Measurements from ENCODE around the gene SUN3. TPM values are rescaled to one million over a fixed set of nuclear protein-coding genes. Genes with fewer than 3 reads are reported as not detected.
A peak's percentile ranks its signal among the peaks of the same experiment; 100 is the strongest.

Gene SUN3
- total RNA-seq, 4 donors from 2014 or later, result not detected

- TF ChIP-seq CTCF (IDR thresholded peaks at IDR 0.05) (no peak), POLR2A (IDR thresholded peaks at IDR 0.05) (no peak)
- intact Hi-C loops (cut with DNase I; ENCODE audit: low total_unique reads), result no loop called here
- no peak for DNase-seq (ENCODE audit: low spot score in 2 of 2)
- no peak overlapping the region for H3K4me3 ChIP-seq (ENCODE audit: low read depth, poor library complexity, severe bottlenecking)
- WGBS, 2 donors, result 91 to 92% methylated on average over 18 of the region's 18 CpGs
Observed at GRCh38 chr7:48040944-48041652, 12.2 kb upstream of the SUN3 start.

GRCh38 chr7:48038815-48039506 is 10.1 kb upstream of the SUN3 start:
- intact Hi-C loops (cut with DNase I; ENCODE audit: low total_unique reads), result no loop called here

GRCh38 chr7:48035967-48036478 is 7.1 kb upstream of the SUN3 start:
- H3K4me3 ChIP-seq (ENCODE audit: low read depth, poor library complexity, severe bottlenecking), result peak overlapping the region; percentile 7
- TF ChIP-seq POLR2A (IDR thresholded peaks at IDR 0.05) (no peak), CTCF (IDR thresholded peaks at IDR 0.05) (no peak)
- WGBS, 2 donors, result 1 to 4% methylated on average over 30 to 40 of the region's 42 CpGs
- intact Hi-C loops (cut with DNase I; ENCODE audit: low total_unique reads), result no loop called here
- DNase-seq (ENCODE audit: low spot score in 2 of 2), result no peak

More at GRCh38 chr7:48038815-48039506, 10.1 kb upstream of the SUN3 start:
- no peak for DNase-seq (ENCODE audit: low spot score in 2 of 2)
- TF ChIP-seq POLR2A (IDR thresholded peaks at IDR 0.05), result no peak
- H3K4me3 ChIP-seq (ENCODE audit: low read depth, poor library complexity, severe bottlenecking), result no peak overlapping the region
- 61 to 63% methylated on average over 5 of the region's 5 CpGs for WGBS, 2 donors

GRCh38 chr7:48035301-48035966 is 6.5 kb upstream of the SUN3 start, which contains the start of gene C7orf57:
C7orf57 (plus strand) TSS chr7:48035543; CDS start chr7:48036309, 766 bp downstream.
- TF ChIP-seq CTCF (IDR thresholded peaks at IDR 0.05), result no peak
- no peak for TF ChIP-seq POLR2A (IDR thresholded peaks at IDR 0.05)

GRCh38 chr7:48033922-48034321 is 5.0 kb upstream of the SUN3 start:
- no peak for DNase-seq (ENCODE audit: low spot score in 2 of 2)
- WGBS, 2 donors, result 75 to 80% methylated on average over 5 of the region's 5 CpGs
- H3K4me3 ChIP-seq (ENCODE audit: low read depth, poor library complexity, severe bottlenecking), result no peak overlapping the region
- TF ChIP-seq CTCF (IDR thresholded peaks at IDR 0.05) (no peak), POLR2A (IDR thresholded peaks at IDR 0.05) (no peak)
- intact Hi-C loops (cut with DNase I; ENCODE audit: low total_unique reads), result no loop called here

More at GRCh38 chr7:48035301-48035966, 6.5 kb upstream of the SUN3 start, which contains the start of gene C7orf57:
- peak; percentile 75 to 96 for DNase-seq (ENCODE audit: low spot score in 2 of 2)
- WGBS, 2 donors, result 1% methylated on average over 28 to 43 of the region's 62 CpGs
- H3K4me3 ChIP-seq (ENCODE audit: low read depth, poor library complexity, severe bottlenecking), result peak within 1 kb of the TSS; percentile 7
- intact Hi-C loops (cut with DNase I; ENCODE audit: low total_unique reads), result no loop called here

GRCh38 chr7:48031111-48031510 is 2.2 kb upstream of the SUN3 start:
- intact Hi-C loops (cut with DNase I; ENCODE audit: low total_unique reads), result no loop called here
- TF ChIP-seq CTCF (IDR thresholded peaks at IDR 0.05) (no peak), POLR2A (IDR thresholded peaks at IDR 0.05) (no peak)
- WGBS, 2 donors, result 52 to 62% methylated on average over 2 of the region's 2 CpGs
- no peak for DNase-seq (ENCODE audit: low spot score in 2 of 2)
- no peak overlapping the region for H3K4me3 ChIP-seq (ENCODE audit: low read depth, poor library complexity, severe bottlenecking)

Measured in lower leg skin (tissue), 4 donors.